HTERT RPE-1 (cell line): ENCODE results near the gene FCGR3B.
"Not testable (repeated sequence)": the region's sequence is repeated elsewhere in the genome, so short reads cannot be mapped to it uniquely, and the experiment has no call there.

ENCODE experiments used
- in situ Hi-C: fragments of 300-500 bp; cut with MboI; formaldehyde crosslinking; loops from 4 replicates; pipeline ENCODE4 v1.14.3; 2020; ENCODE audit warnings: low sequenced_read_pairs

The FCGR3B gene

DNA sequence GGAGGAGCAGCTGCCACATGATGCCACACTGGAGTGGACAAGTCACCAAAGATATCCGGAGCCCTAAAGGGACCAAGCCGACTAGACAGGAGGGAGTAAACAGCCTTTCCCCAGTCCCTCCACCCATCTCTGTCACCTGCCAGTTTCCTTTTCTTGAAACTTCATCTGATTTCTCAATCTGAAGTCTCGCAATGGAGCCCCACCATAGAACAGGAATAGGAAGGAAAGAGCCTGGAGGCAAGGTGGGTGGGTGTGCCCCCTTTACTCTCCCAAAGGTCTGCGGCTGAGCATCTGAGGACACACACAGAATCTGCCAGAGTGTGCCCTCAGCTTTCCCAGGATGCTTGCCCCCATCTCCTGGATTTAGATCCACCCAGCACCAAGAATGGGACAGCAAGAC, at the start of gene FCGR3B:
TSS of gene FCGR3B (minus strand) at position 101 of the 400 bp plus-strand sequence. CDS start at position 19, 82 bp downstream.
- in situ Hi-C loops = no loop called here

DNA sequence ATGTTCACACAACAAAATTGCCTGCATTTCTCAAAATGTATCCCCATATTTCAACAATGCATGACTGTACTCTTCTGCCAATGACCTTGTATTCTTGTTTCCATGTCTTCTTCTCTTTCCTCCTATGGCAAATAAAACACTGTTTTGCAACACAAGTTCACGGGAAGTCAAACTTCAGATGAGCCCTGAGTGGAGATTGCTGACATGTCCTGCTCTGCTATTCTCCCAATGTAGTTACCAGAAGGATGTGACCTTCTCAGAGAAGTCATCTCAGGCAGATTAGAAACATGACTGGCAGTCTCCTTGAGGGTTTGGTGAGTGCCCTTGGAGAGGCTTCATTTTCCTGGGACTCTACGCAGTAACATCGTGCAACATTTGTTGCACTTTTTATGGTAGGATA, 47.5 kb upstream of the FCGR3B start:
- in situ Hi-C loops = no loop called here

DNA sequence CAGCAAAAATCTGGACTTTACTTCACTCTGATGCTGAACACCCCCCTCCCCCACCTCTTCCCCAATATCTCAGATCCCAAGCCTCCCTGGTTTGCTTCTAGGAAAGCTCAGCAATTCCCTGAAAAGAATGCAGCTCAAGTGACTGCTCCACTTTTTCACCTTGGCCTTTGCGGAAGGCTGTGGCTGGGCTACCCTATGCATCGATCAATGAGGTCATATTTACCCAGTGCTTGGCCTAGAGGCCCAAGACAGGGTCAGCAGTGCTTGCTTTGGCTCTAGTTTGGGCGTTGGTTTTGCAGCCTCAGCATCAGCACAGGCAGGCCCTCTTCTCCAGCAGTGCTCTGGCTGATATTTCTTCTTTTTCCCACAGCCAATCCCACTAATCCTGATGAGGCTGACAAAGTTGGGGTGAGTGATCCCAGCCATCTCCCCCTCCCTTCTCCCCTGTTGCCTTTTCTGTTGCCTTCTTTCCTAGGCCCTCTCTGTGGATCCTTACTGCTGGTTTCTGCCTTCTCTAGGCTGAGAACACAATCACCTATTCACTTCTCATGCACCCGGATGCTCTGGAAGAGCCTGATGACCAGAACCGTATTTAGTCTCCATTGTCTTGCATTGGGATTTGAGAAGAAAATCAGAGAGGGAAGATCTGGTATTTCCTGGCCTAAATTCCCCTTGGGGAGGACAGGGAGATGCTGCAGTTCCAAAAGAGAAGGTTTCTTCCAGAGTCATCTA, 46.1 kb upstream of the FCGR3B start:
- in situ Hi-C loops = no loop called here

DNA sequence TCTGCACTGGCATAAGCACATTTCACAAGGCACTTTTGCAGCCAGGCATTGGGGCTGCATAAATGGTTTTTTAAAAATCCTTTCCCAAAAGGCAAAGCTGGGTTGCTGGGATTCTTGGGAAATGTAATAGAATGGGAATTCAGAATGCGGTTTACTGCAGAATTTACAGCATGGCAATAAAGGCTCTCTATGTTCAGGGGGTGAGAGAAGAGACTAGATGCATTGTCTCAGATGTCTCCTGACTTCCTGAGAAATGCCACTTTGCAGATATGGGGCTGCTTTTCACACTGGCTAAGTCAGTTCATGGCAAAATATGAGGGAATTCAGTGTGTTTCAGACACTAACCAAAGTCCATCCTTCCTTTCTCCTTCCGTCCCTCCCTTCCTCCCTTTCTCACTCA, 45.5 kb upstream of the FCGR3B start:
- in situ Hi-C loops = no loop called here

DNA sequence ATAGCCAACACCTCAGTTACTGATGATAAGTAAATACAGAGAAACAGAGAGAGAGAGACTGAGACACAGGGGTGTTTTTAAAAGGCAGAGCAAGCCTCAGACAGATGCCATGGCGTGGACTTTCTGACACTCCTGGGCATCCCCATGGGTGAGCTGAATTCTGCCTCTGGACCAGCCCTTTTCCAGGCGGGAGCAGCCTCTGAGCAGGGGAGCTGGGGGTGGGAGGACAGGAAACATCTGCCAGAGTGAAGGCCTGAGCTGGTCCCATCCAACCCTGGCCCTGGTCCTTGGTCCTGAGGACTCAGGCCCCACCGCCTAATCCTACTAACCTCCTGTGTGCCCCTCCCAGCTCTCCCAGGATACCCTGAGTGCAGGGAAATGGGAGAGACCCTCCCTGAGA, 43.9 kb upstream of the FCGR3B start:
- in situ Hi-C loops = not testable (repeated sequence)

DNA sequence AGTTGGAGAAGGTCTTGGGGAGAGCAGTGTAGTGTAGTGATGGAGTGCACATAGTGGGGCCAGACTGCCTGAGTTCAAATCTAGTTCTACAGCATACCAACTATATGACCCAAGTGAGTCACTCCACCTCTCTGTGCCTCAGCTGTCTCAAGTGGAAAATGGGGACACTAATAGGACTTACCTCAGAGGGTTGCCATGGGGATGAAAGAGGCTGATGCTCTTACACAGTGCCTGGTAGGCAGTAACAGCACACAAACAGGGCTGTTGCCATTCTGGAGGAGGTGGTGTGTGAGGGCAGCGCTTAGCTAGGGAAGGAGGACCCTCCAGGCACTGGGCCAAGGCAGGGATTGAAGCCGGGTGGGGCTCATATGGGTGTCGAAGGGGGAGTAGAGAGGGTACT, 43.5 kb upstream of the FCGR3B start:
- in situ Hi-C loops = not testable (repeated sequence)

DNA sequence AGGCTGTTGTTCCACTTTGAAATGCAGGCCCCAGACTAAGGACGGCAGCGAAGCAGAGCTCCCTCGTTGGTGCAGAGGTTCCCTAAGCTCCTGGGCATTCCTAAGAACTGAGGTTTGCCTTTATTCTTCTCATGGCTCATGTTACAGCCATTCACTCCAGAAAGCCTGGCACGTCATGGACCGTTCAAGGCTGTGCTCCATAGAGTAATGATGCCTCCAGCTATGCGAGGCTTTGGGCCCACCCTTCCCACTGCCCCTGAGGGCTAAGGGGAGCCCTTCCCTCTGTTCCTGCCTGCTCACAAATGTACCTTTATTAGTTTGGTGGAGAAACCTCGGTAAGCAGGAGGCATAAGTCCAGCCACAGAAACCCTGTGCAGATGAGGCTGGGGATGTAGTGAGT, 42.5 kb upstream of the FCGR3B start:
- in situ Hi-C loops = not testable (repeated sequence)

DNA sequence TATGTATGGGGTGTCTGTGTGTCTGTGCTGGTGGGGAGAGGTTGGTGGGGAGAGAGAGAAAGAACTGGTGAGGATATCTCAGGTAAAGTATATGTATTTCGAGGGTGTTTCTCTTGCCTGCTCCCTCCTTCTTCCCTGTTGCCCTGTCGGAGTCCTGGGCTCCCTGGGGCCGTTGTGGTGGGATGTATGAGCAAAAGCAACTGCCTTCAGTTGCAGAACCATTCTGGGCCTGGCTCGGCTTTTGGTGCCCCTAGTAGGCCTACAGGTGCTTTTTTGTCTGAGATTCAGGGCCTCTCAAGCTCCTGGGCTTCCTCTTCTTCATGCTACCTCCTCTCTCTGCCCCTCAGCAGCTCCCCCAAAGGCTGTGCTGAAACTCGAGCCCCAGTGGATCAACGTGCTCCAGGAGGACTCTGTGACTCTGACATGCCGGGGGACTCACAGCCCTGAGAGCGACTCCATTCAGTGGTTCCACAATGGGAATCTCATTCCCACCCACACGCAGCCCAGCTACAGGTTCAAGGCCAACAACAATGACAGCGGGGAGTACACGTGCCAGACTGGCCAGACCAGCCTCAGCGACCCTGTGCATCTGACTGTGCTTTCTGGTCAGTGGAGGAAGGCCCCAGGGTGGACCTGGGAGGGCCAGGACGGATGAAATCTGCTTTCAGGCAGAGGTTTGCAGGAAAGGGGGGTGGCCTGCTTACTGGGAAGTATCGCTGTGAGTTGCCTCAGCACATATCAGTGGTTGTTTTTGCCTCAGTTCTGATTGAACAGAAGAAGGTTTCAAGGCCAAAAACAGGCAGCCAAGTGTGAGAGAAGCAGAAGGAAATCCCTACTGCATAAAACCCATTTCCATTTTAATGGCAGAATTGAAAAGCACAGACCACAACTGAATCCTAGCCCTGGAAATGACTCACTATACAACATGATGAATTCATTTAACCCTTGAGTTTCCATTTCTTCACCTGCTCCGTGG, 40.4 kb upstream of the FCGR3B start:
- in situ Hi-C loops = not testable (repeated sequence)

DNA sequence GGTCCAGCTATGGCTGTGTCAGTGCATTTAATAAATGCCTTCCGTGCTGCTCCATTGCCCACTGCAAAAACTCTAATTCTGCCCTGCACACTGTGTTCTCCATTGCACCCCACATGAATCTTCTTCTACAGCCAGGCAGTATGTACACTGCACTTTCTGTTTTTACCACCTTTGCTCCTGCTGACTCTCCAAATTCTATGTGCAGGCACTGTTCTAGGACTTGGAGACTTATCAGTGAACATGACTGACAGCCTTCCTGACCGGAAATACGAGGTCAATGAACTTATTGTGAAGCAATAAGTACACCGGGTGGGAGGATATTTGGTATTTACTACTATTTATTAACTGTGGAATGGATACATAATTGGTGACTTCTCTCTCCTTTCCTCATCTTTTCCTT, 33.7 kb upstream of the FCGR3B start:
- in situ Hi-C loops = not testable (repeated sequence)

DNA sequence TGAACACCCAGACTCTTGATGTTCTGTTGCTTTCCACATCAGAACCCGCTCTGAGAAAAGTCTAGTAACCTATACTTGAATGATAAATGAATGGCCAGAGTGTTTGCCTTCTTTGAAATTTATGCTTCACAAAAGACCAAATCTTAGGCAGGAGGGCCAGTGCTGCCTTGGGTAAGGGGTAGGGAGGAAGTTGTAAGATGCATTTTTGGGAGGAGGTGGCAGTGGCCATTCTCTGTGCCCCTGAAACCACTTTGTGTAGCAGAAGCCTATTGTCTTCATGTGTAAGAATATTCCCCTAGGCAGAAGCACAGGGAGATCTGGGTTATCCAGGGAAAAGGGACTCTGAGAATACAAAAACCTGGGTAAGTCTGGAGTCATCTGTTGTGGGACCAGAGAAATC, 32.6 kb upstream of the FCGR3B start:
- in situ Hi-C loops = not testable (repeated sequence)

DNA sequence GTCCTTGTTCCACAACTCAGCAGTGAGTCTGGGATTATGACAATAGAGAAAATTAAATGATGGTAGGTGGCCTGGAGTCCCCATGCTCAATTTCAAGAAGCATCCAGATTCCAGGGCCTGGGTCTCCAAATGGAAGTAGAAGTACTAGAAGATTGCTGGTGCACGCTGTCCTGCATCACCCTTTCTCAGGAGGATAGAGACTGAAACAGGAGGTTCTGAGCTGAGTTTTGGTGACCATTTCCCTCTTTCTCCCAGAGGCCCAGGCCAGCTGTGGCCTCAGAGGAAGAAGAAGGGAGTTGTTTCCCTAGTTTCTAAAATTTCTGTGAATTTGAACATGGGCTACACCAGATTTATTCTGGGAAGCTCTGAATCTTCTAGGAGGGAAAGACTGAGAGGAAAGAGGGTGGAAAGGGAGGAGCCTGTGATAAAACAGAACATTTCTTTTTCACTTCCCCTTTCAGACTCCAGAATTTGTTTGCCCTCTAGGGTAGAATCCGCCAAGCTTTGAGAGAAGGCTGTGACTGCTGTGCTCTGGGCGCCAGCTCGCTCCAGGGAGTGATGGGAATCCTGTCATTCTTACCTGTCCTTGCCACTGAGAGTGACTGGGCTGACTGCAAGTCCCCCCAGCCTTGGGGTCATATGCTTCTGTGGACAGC, 31.8 kb upstream of the FCGR3B start, which contains the start of gene FCGR2B:
TSS of gene FCGR2B (plus strand) at position 460 of the 656 bp plus-strand sequence. CDS start at position 559, 99 bp downstream.
- in situ Hi-C loops = not testable (repeated sequence)

DNA sequence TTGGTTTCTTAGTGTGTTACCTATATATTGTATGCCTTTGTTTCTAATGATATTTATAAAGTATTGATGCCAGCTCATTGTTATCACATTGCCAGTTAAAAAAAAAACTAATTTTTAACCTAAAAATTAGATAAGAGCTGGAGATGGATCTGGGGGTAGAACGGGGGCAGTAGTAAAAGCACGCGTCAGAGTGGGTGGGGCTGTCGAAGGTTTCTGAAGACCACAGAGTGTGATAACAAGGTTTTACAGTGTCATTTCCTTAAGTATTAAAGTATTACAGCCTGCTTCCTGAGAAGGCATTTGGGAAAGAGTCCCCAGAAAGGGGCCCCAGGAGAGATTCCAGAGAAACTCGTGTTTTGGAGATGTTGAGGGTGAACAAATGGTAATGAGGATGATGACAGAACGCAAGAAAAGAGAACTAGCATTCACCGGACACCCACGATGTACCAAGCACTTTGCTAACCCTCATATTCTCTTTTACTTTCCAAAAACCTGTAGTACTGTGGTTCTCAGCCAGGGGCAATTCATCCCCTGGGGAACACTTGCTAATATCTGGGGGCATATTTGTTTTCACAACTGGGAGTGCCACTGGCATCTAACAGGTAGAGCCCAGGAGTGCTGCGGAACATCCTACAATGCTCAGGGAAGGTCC, 30.8 kb upstream of the FCGR3B start:
- in situ Hi-C loops = not testable (repeated sequence)

DNA sequence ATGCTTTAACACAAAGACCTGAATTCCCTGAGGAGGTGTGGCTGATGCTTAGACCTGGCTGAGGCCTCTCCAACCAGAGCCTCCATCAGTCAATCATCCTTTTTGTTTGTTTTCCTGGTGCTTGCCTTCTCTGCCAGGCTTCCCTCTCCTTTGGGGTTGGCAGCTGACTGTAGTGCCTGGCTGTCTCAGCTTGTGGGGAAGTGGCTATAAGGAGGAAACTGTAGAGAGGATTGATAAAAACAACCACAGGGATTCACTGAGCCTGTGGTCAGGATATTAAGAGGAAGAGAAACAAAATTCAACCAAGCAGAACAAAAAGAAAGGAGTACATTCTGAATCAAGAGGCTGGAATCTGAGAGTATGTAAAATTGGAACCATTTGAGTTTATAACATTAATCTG, 27.5 kb upstream of the FCGR3B start:
- in situ Hi-C loops = not testable (repeated sequence)

DNA sequence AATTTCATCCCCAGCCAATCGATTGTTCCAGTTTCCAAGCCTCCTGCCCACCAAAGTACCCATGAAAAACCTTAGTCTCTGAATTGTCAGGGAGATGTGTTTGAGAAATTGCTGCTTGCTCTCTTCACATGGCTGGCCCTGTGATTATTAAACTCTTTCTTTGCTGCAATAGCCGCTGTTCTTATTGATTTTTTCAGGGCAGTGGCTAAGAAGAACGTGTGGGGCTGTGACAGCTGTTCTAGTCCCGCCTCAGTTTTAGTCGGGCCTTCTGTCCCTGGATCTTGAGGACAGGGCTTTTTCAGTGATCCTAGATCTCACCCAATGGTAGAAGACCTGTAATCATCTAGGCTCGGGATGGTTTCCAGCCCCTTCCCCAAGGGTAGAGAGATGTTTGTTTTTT, 23.0 kb upstream of the FCGR3B start:
- in situ Hi-C loops = not testable (repeated sequence)

DNA sequence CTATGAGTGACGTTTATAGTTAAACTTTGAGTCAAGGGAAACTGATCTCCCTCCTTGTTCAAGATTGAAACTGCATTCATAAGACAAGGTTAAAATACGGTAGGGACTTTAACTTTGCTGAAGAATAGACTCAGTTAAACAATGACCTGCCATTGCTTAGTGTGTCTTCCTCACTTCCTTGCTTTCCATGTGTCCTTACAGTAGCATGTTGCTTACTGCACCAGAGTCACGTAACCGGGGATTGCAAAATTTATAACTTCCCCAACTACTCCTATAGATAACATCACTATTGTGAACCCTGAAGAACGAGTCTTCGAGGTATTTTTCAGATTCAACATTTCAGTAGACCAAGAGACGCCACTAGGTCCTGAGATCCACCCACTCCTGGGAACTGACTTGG, 22.6 kb upstream of the FCGR3B start:
- in situ Hi-C loops = not testable (repeated sequence)

DNA sequence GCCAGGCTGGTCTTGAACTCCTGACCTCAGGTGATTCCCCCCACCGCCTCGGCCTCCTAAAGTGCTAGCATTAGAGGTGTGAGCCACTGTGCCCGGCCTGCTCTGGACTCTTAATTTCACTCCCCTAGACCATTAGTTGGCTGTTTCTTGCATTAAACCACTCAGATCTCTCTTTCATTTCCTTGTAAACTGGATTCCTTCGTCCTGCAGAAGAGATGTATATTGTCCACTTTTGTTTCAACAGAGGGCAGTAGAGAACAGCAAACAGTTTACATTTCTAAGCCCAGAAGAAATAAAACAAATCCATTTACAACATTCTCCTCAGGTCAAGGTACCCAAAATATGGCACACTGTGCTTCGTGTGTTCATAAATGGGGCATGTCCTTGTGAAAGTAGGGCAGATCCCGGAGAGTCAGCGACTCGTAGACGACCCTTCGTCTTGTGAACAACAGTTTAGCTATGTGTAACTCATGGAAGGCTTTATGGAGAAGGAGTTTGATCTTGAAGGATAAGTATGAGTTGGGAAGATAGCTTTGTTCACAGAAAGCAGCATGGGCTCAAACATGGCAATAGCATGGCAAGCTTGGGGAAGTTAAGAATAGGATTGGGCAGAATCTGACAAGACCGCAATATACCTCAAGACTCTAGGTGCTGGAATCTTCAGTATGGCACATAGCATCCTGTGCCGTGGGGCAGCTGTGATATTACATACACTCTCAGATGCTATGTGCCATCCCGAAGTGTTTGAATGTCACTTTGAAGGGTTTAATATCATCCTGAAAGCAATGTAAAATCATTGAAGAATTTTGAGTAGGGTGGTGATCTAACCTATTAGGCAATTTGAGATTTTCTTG, 16.8 kb upstream of the FCGR3B start:
- in situ Hi-C loops = not testable (repeated sequence)

DNA sequence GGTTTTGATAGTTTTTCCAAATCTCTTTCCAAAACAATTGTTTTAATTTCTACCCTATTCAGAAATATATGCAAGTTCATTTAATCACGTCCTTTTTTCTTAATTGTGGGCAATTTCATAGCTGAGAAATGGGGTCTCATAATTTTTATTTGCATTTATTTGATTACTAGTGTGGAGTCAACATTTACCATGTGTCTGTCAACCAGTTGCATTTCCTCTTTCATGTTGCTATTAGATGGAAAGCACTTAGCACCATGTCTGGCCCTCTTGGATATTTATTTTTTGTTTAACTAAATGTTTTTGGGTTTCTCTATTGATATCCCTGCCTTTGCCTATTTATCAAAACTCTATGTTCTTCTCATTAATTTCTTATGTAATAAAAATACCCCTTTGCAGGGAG, 13.9 kb upstream of the FCGR3B start:
- in situ Hi-C loops = not testable (repeated sequence)

DNA sequence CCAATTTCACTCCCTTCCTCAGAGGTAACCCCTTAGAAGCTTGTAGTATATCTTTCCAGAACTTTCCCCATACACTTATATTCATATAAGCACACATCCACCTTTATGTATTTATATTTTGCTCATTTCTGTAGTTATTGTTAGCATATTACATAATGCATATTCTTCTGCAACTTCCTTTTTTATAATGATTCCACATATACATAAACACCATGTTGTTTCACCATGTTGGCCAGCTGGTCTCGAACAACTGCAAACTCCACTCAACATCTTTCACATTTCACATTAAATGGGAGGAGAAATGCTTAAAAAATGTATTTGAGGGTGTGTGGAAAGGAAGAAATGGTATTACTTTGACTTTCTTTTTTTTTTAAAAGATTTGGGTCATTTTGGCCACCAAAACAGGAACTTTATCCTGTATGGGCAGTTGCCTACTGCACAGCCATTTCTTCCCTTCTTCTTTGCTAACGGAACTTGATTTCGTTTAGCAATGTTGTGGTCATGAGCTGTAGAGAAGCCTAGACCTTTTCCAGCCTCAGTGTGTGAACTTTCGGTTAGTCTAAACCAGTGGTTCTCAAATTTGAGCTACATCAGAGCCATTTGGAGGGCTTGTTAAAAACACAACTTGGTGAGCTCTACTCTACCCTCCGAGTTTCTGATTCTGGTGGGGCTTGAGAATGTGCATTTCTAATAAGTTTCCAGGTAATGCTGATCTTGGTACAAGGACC, 12.7 kb upstream of the FCGR3B start:
- in situ Hi-C loops = not testable (repeated sequence)

DNA sequence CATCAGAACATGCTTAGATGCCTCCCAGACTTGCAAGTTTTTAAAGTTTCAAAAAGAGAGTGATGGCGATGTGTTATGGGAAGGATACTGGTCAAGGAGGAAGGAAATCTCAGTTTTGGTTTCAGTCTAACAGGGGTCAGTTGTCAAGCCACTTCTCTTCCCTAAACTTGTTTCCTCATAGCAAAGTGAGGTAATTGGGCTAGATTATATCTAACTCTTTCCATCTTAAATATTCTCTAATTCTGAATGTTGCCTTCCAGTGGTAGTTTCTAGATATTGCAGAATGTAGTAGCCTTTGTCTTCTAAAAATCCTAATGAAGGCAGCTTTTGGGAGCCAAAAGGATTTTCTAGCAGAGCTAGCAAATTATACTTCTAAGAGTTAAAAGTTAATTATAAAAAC, 11.7 kb upstream of the FCGR3B start:
- in situ Hi-C loops = not testable (repeated sequence)
